Fibroblast of lung (primary cell): ENCODE data around the gene CHRD. TPM values are rescaled to one million over a fixed set of nuclear protein-coding genes. Genes with fewer than 3 reads are reported as not detected.

Experiments
- DNase-seq, 2 donors: peaks; one replicate each; pipeline versions ENCODE4 v3.0.0 to v3.0.0-alpha.2; 2010; ENCODE audit warnings: low read depth in 2 of 2
- H2AFZ ChIP-seq: 2 replicates; pipeline ENCODE4 v1.5.1; 2012; ENCODE audit warnings: low read length, control low read depth, inconsistent platforms
- H3K27ac ChIP-seq: 2 replicates; pipeline ENCODE4 v1.5.1; 2011; ENCODE audit warnings: low read length, control low read depth; ENCODE audit not compliant: insufficient read depth
- H3K27me3 ChIP-seq: 2 replicates; pipeline ENCODE4 v1.5.1; 2011; ENCODE audit warnings: mild to moderate bottlenecking, low read length; ENCODE audit not compliant: control insufficient read depth, insufficient read depth
- H3K36me3 ChIP-seq: 2 replicates; pipeline ENCODE4 v1.5.1; 2011; ENCODE audit warnings: low read length; ENCODE audit not compliant: control insufficient read depth, insufficient read depth
- H3K4me1 ChIP-seq: 2 replicates; pipeline ENCODE4 v1.5.1; 2011; ENCODE audit warnings: low read length; ENCODE audit not compliant: control insufficient read depth, insufficient read depth; ENCODE audit errors: extremely low read depth
- H3K4me2 ChIP-seq: 2 replicates; pipeline ENCODE4 v1.5.1; 2011; ENCODE audit warnings: low read length, control low read depth; ENCODE audit not compliant: insufficient read depth; ENCODE audit errors: extremely low read depth
- H3K4me3 ChIP-seq, 4 experiments: fragments of 200-600 bp in 1 of 4; sonication (generic) in 1 of 4; replicated peaks in 1 of 4; 2 replicates each; pipeline ENCODE4 v1.5.1; 2011 to 2016; ENCODE audit warnings: low read length in 4 of 4, low read depth in 3 of 4, mild to moderate bottlenecking in 3 of 4, control low read depth in 2 of 4, inconsistent platforms in 1 of 4, mixed read lengths in 1 of 4; ENCODE audit not compliant: insufficient read depth in 1 of 4; ENCODE audit errors: control extremely low read depth in 1 of 4
- H3K79me2 ChIP-seq: 2 replicates; pipeline ENCODE4 v1.5.1; 2012; ENCODE audit warnings: mild to moderate bottlenecking, low read length, inconsistent platforms; ENCODE audit not compliant: control insufficient read depth, insufficient read depth
- H3K9ac ChIP-seq: 2 replicates; pipeline ENCODE4 v1.5.1; 2011; ENCODE audit warnings: mild to moderate bottlenecking, low read length, control low read depth; ENCODE audit not compliant: insufficient read depth
- H3K9me3 ChIP-seq: 2 replicates; pipeline ENCODE4 v1.5.1; 2012; ENCODE audit warnings: low read depth, low read length; ENCODE audit not compliant: control insufficient read depth, insufficient read depth
- H4K20me1 ChIP-seq: 2 replicates; pipeline ENCODE4 v1.5.1; 2011; ENCODE audit warnings: low read length; ENCODE audit not compliant: control insufficient read depth, insufficient read depth; ENCODE audit errors: extremely low read depth
- EZH2 ChIP-seq: IDR thresholded peaks from 2 replicates; pipeline ENCODE4 v1.5.1; 2012; ENCODE audit warnings: low read length, control low read depth, mild to moderate bottlenecking; ENCODE audit errors: missing control alignments
- polyA plus RNA-seq, 2 donors: library from polyadenylated mRNA; depleted of rRNA in 1 of 2; stranded (reverse) in 1 of 2; unstranded in 1 of 2; fragments of >200 nt; gene quantifications; 2 replicates each; pipeline ENCODE4 v1.2.1, GENCODE V29; 2011 to 2012; ENCODE audit warnings: missing spikeins in 1 of 2
- total RNA-seq: library from RNA; depleted of rRNA; stranded (reverse); fragments of >200 nt; gene quantifications from 2 replicates; pipeline ENCODE4 v1.2.1, GENCODE V29; 2014
- TF ChIP-seq, protein P1 (sequence below), 2 donors: IDR thresholded peaks in 1 of 2; conservative IDR thresholded peaks in 1 of 2; 1 replicate in 1 of 2; 2 replicates in 1 of 2; pipeline ENCODE4 v1.5.1; 2011 to 2012; ENCODE audit warnings: low read length in 2 of 2, control low read depth in 1 of 2, inconsistent platforms in 1 of 2, low read depth in 1 of 2, mild to moderate bottlenecking in 1 of 2

Gene CHRD
- total and polyA plus RNA-seq, 2 donors (not counting 1 experiment from before 2014, with no cell fraction given): 1.3 to 4.8 TPM

DNA sequence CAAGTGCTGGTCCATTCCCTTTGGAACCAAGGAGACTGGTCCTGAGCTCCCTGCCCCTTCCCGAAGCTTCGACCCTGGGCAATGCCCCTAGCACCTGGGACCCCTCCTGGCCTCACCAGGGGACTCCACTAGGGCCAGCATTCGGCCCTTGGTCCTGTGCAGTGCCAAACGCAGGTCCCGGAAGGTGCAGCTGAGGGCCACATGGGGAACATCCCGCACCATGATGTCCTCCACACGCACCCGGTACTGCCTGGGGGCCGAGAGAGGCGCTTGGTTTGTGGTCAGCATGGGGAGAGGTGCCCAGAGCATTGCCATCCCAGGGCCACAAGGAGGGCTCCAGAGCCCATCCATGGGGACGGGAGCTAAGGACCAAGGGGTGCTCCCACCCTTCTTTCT lies 26.3 kb upstream of the CHRD start:
- H3K36me3 ChIP-seq: peaks cover 9% of the 10 kb centered on the region
- H3K27ac ChIP-seq: no peak overlapping the region
- H3K4me3 ChIP-seq: no peak overlapping the region
- H3K9ac ChIP-seq: no peak overlapping the region
- H3K79me2 ChIP-seq: no peaks in the 10 kb centered on the region
- no peak for DNase-seq
- H4K20me1 ChIP-seq: no peaks in the 10 kb centered on the region
- H3K9me3 ChIP-seq: no peaks in the 10 kb centered on the region
- H2AFZ ChIP-seq: no peak overlapping the region
- H3K4me1 ChIP-seq: no peaks in the 10 kb centered on the region
- H3K27me3 ChIP-seq: no peaks in the 10 kb centered on the region
- H3K4me2 ChIP-seq: no peak overlapping the region
- no peak for TF ChIP-seq EZH2
- TF ChIP-seq, protein P1, sequence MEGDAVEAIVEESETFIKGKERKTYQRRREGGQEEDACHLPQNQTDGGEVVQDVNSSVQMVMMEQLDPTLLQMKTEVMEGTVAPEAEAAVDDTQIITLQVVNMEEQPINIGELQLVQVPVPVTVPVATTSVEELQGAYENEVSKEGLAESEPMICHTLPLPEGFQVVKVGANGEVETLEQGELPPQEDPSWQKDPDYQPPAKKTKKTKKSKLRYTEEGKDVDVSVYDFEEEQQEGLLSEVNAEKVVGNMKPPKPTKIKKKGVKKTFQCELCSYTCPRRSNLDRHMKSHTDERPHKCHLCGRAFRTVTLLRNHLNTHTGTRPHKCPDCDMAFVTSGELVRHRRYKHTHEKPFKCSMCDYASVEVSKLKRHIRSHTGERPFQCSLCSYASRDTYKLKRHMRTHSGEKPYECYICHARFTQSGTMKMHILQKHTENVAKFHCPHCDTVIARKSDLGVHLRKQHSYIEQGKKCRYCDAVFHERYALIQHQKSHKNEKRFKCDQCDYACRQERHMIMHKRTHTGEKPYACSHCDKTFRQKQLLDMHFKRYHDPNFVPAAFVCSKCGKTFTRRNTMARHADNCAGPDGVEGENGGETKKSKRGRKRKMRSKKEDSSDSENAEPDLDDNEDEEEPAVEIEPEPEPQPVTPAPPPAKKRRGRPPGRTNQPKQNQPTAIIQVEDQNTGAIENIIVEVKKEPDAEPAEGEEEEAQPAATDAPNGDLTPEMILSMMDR (conservative IDR thresholded peaks at IDR 0.05 in 1 of 2, IDR thresholded peaks at IDR 0.05 in 1 of 2; ENCODE audit: low read depth in 1 of 2, low read length in 2 of 2): no peak

DNA sequence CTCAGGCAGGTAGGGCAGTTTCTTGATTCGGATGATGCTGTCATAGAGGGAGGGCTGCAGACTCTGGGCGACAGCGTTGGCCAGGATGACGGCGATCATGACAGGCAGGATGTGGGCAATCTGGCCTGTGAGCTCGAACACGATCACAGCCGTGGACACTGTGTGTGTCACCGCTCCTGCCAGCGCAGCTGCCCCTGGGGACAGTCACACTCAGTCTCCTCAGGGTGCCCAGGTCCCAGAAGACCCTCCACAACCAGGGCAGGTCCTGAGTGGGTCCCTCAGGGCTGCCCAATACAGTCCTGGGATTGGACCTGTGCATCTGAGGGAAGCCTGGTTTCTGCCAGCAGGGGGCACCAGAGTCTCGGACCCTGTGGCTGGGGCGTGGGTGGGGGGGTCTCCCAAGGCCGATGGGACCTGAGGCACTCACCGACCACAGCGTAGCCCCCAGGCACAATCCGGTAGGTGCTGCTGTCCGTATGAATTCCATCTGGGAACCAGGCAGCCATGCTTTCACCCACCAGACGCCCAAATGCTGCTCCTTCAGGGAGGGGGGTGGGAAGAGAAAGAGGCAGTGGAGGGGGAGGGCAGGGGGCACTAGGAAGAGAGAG lies 25.6 kb upstream of the CHRD start:
- H3K36me3 ChIP-seq: peaks cover 9% of the 10 kb centered on the region
- no peaks in the 10 kb centered on the region for H3K9me3 ChIP-seq
- TF ChIP-seq, protein P1 (conservative IDR thresholded peaks at IDR 0.05 in 1 of 2, IDR thresholded peaks at IDR 0.05 in 1 of 2; ENCODE audit: low read depth in 1 of 2, low read length in 2 of 2): peak; percentile 65 to 78
- TF ChIP-seq EZH2: no peak
- no peak overlapping the region for H2AFZ ChIP-seq
- DNase-seq: peak in 1 of 2 donors; percentile 35
- no peaks in the 10 kb centered on the region for H3K27me3 ChIP-seq
- H3K9ac ChIP-seq: no peak overlapping the region
- H3K27ac ChIP-seq: no peak overlapping the region
- no peaks in the 10 kb centered on the region for H4K20me1 ChIP-seq
- H3K79me2 ChIP-seq: no peaks in the 10 kb centered on the region
- no peak overlapping the region for H3K4me3 ChIP-seq
- H3K4me1 ChIP-seq: no peaks in the 10 kb centered on the region
- no peak overlapping the region for H3K4me2 ChIP-seq

DNA sequence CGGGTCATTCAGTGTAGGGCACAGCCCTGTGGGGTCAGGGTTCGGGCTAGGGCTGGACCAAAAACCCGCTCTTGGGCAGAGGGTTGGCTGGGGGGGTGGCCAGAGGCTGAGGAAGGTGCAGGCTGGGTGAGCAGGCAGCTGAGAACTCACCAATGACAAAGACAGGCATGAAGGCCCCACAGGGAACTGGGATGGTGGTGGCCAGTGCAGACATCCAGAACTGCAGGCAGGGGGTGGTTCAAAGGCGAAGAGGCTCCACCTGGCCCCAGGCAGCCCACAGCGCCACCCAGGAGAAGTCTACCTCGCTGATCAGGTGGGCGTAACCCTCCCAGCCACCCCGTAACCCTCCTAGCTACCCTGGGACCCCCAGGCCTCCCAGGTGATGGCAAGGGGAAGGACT lies 25.1 kb upstream of the CHRD start:
- TF ChIP-seq EZH2: no peak
- TF ChIP-seq, protein P1 (conservative IDR thresholded peaks at IDR 0.05 in 1 of 2, IDR thresholded peaks at IDR 0.05 in 1 of 2; ENCODE audit: low read depth in 1 of 2, low read length in 2 of 2): no peak
- Histone ChIP-seq H3K4me3 (no peak overlapping the region), H3K9ac (no peak overlapping the region), H3K4me2 (no peak overlapping the region), H3K27ac (no peak overlapping the region), H4K20me1 (no peaks in the 10 kb centered on the region), H3K79me2 (no peaks in the 10 kb centered on the region), H3K36me3 (peaks cover 9% of the 10 kb centered on the region), H3K4me1 (no peaks in the 10 kb centered on the region), H3K9me3 (no peaks in the 10 kb centered on the region), H2AFZ (no peak overlapping the region), H3K27me3 (no peaks in the 10 kb centered on the region)
- DNase-seq: no peak
